Neural progenitor cell (in vitro differentiated cells): Measurements from ENCODE around the gene PDLIM1.

Source experiments
- EZH2 ChIP-seq: fragments of 200-600 bp; sonication (generic); IDR thresholded peaks from 2 replicates; pipeline ENCODE4 v1.6.1; 2017; ENCODE audit warnings: antibody characterized with exemption, mild to moderate bottlenecking, moderate library complexity
- EZH2phosphoT487 ChIP-seq: fragments of 200-600 bp; sonication (generic); IDR thresholded peaks from 2 replicates; pipeline ENCODE4 v1.6.1; 2017; ENCODE audit warnings: antibody characterized with exemption
- TF ChIP-seq, protein P1 (sequence below): fragments of 200-600 bp; sonication (generic); IDR thresholded peaks from 2 replicates; pipeline ENCODE4 v1.5.1; 2017; ENCODE audit warnings: antibody characterized with exemption, mild to moderate bottlenecking

DNA sequence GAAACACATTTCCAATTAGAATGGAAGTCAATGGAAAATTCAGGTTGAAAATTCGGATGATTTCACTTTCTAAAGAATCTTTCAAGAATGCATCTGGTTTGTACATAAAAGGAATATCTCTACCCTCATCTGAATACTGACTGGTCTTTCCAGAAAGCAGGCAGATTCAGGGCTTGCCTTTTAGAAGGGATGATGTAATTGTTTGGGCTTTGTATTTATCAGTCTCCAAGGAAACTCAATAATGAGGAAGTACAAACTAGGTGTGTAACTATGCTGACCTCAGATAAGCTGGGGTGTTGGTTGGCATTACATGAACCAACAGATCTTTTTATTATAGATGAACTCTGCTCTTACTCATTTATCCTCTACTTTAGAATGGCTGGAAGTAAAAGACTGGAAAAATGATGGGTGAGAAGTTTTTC is 24.1 kb downstream of the PDLIM1 start:
- TF ChIP-seq, protein P1, sequence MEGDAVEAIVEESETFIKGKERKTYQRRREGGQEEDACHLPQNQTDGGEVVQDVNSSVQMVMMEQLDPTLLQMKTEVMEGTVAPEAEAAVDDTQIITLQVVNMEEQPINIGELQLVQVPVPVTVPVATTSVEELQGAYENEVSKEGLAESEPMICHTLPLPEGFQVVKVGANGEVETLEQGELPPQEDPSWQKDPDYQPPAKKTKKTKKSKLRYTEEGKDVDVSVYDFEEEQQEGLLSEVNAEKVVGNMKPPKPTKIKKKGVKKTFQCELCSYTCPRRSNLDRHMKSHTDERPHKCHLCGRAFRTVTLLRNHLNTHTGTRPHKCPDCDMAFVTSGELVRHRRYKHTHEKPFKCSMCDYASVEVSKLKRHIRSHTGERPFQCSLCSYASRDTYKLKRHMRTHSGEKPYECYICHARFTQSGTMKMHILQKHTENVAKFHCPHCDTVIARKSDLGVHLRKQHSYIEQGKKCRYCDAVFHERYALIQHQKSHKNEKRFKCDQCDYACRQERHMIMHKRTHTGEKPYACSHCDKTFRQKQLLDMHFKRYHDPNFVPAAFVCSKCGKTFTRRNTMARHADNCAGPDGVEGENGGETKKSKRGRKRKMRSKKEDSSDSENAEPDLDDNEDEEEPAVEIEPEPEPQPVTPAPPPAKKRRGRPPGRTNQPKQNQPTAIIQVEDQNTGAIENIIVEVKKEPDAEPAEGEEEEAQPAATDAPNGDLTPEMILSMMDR, result no peak
- TF ChIP-seq EZH2, result no peak
- TF ChIP-seq EZH2phosphoT487, result no peak
